Activated CD8-positive, alpha-beta memory T cell treated with anti-CD3 and anti-CD28 coated beads, Interleukin-2, amount 10 ng/mL, durations not matched to agents 7 days and 5 days (primary cell): ENCODE data around the gene SCUBE3. TPM values are rescaled to one million over a fixed set of nuclear protein-coding genes. Genes with fewer than 3 reads are reported as not detected.

Source experiments
- ATAC-seq: fragments of 150-1000 bp; cut with Tn5 transposase; one replicate; pipeline ENCODE4 v1.10.0; 2021; ENCODE audit warnings: moderate library complexity
- CTCF ChIA-PET: fragments of 350-600 bp; sonication (Branson Sonifier 250); formaldehyde crosslinking; loops from one replicate; lab custom pipeline; 2021; ENCODE audit warnings: antibody characterized with exemption; lab: Charles Lee
- DNase-seq: peaks from one replicate; pipeline ENCODE4 v3.0.0-alpha.2; 2020
- H3K27ac Mint-ChIP-seq: one replicate; pipeline ENCODE4 v1.8.0; 2021; ENCODE audit warnings: mild to moderate bottlenecking, mixed read lengths
- H3K27me3 Mint-ChIP-seq: one replicate; pipeline ENCODE4 v1.8.0; 2021; ENCODE audit warnings: mixed read lengths
- H3K36me3 Mint-ChIP-seq: one replicate; pipeline ENCODE4 v1.8.0; 2021; ENCODE audit warnings: mild to moderate bottlenecking, mixed read lengths
- H3K4me1 Mint-ChIP-seq: one replicate; pipeline ENCODE4 v1.8.0; 2021; ENCODE audit warnings: mixed read lengths
- H3K4me3 Mint-ChIP-seq: one replicate; pipeline ENCODE4 v1.8.0; 2021; ENCODE audit warnings: mild to moderate bottlenecking, moderate library complexity, mixed read lengths
- H3K9me3 Mint-ChIP-seq: one replicate; pipeline ENCODE4 v1.8.0; 2022; ENCODE audit warnings: low read depth, mixed read lengths
- total RNA-seq, 2 experiments: library from RNA; stranded (reverse); gene quantifications; one replicate each; pipeline ENCODE4 v1.2.3, GENCODE V29; 2021

The SCUBE3 gene
- total RNA-seq, 2 experiments from 2014 or later = 0.12 to 0.54 TPM

DNA sequence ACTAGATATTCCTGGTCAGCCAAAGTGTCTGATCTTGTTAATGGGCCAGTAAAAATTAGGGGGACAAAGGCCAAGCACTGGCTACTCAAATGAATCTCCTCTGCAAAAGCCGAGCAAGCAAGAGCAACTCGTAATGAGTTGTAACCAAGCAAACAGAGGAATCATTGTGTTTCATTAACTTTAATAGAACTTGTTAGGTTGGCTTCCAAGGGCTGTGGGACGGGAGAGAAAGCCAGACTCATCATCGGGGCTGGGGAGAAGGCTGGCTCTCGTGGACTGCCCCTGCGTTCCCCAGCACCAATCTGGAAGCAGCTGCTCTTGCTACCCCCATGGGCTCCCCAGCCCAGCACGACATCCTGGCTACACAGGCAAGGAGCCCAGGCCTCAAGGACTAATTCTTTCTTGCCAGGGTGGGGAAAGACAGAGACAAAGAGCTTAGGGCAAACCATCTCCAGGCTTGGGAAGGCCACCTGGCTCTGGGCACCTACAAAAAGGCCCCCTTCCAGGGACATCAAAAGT is 10.5 kb upstream of the SCUBE3 start:
- ATAC-seq = no peak
- H3K4me1 Mint-ChIP-seq = no peaks in the 10 kb centered on the region
- H3K9me3 Mint-ChIP-seq = no peaks in the 10 kb centered on the region
- H3K4me3 Mint-ChIP-seq = no peak overlapping the region
- no peaks in the 10 kb centered on the region for H3K36me3 Mint-ChIP-seq
- CTCF ChIA-PET = interaction anchor here (1.3 to 12.9 kb wide), 7 partner anchors 11 to 218 kb away, joined by 4 to 158 read pairs (median 46); partner anchors contain the start of gene TCP11
- H3K27ac Mint-ChIP-seq = no peak overlapping the region
- peaks cover 57% of the 10 kb centered on the region for H3K27me3 Mint-ChIP-seq
- DNase-seq = no peak

DNA sequence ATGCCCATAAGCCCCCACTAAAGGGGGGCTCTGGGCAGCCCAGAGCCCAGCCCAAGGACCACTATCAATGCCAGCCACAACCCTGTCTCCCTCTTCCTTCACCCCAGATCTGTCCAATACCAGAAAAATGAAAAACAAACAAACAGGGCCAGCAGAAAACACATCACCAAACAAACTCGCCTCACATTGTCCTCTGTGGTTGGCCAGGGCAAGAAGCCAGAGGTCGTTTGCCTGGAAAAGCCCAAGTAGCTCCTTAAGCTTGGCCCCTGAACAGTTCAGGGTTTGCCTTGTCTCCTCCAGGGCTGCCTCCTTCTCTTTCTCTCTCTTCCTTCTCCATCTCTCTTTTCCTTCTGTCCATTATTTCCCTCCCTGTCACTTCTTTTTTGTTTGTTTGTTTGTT is 10.1 kb upstream of the SCUBE3 start:
- CTCF ChIA-PET = interaction anchor here (0.9 to 12.9 kb wide), 11 partner anchors 8 to 218 kb away, joined by 3 to 158 read pairs (median 17); partner anchors contain the start of genes SCUBE3 and TCP11
- H3K36me3 Mint-ChIP-seq = no peaks in the 10 kb centered on the region
- no peak overlapping the region for H3K4me3 Mint-ChIP-seq
- no peak overlapping the region for H3K27ac Mint-ChIP-seq
- no peak for DNase-seq
- no peak for ATAC-seq
- H3K4me1 Mint-ChIP-seq = no peaks in the 10 kb centered on the region
- peaks cover 58% of the 10 kb centered on the region for H3K27me3 Mint-ChIP-seq
- H3K9me3 Mint-ChIP-seq = no peaks in the 10 kb centered on the region

DNA sequence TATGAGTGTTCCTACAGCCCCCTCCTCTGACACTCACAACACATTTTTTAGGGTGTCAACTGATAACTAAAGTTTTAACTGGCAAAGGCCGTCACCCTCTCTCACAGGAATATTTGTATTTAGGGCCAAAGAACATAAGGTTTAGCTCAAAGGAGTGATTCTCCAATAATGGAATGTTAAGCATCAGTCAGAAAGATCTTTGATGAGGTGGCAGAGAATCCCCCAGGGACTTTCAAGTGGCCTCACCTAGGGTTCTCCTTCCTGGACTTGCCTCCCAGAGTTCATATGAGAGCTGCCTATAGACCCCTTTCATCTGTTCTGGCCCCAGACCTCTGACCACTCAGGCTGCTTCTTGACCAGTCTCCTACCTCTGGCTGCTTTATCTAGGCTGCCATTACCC is 7.4 kb upstream of the SCUBE3 start:
- Mint-ChIP-seq H3K27me3 (peaks cover 66% of the 10 kb centered on the region), H3K4me1 (no peaks in the 10 kb centered on the region), H3K36me3 (no peaks in the 10 kb centered on the region), H3K9me3 (no peaks in the 10 kb centered on the region), H3K27ac (no peak overlapping the region), H3K4me3 (no peak overlapping the region)
- CTCF ChIA-PET = interaction anchor here (0.9 to 12.9 kb wide), 17 partner anchors 8 to 1010 kb away, joined by 3 to 158 read pairs (median 6); partner anchors contain the start of gene TCP11
- no peak for ATAC-seq
- DNase-seq = no peak

DNA sequence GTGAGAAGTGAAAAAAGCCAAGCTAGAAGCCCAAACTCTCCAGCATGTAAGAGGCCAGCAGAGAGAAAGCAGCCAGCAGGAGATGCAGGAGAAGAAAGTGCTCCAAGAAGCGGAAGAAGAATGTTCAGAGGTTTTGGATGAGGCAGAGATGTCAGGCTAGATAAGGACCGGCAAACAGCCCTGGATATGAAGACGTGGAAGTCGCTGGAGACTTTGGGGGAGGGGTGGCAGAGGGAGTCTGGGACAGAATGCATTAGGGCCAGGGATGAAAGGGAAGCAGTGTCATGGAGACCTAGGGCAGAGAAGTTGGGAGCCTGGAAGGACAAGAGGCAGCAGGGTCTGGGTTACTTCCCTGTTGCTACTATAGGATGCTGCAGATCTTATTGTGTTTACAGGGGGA is 5.3 kb upstream of the SCUBE3 start:
- Mint-ChIP-seq H3K4me3 (no peak overlapping the region), H3K4me1 (peaks cover 6% of the 10 kb centered on the region), H3K36me3 (no peaks in the 10 kb centered on the region), H3K27ac (no peak overlapping the region), H3K27me3 (peaks cover 80% of the 10 kb centered on the region), H3K9me3 (no peaks in the 10 kb centered on the region)
- no peak for ATAC-seq
- no peak for DNase-seq
- CTCF ChIA-PET = interaction anchor here (1.1 to 12.9 kb wide), 6 partner anchors 17 to 222 kb away, joined by 3 to 158 read pairs (median 26); partner anchors contain the start of gene TCP11

DNA sequence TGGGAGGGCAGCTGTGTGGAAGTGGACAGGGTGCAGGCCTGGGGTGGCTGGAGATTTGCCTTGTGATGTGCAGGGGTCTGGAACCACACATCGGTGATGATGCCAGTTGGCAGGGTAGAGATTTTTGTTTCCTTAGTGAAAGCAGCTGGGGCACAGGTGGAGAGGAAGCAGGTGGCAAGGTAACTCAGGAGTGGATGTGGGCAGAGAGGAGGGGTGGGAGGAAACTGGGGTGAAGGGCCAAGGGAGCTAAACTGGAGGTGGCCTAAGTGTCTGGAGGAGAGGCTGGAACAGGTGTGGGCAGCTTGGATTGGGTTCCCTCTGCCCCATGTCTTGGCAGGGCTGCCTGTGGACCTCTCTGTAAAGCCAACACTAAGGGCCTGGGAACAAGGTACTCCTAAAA is 4.7 kb upstream of the SCUBE3 start:
- Mint-ChIP-seq H3K27me3 (peaks cover 77% of the 10 kb centered on the region), H3K9me3 (no peaks in the 10 kb centered on the region), H3K36me3 (no peaks in the 10 kb centered on the region), H3K27ac (no peak overlapping the region), H3K4me3 (no peak overlapping the region), H3K4me1 (peaks cover 6% of the 10 kb centered on the region)
- CTCF ChIA-PET = interaction anchor here (1.1 to 12.9 kb wide), 5 partner anchors 18 to 222 kb away, joined by 3 to 158 read pairs (median 46); partner anchors contain the start of gene TCP11
- DNase-seq (no peak), ATAC-seq (no peak)

DNA sequence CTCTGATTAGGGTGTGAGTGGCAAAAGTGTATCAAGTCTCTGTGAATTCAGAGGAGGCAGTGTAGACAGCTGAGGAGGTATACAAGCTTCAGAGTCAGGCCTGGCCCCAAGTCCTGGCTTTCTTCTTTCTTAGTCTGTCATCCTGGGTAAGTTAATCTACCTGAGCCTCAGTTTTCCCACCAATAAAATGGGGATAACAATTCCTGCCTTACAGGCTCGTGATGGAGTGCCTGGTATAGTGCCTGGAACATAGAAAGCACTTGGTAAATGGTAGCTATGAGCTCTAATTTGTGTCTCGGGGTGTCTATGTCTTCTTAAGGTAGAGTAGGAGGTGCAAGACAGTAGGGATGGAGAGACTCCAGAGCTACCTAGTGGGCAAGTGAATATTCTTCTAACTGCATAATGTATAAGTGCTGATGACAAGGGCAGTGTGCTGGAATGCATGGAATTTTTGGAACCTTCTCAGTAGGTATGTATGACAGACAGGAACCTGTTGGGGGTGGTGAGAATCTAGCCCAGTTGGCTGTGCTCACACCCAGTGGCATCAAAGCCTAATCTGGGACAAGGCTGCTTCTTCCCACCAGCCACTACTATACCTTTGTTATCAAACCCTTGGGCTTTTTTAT is 4.0 kb upstream of the SCUBE3 start:
- ATAC-seq = no peak

DNA sequence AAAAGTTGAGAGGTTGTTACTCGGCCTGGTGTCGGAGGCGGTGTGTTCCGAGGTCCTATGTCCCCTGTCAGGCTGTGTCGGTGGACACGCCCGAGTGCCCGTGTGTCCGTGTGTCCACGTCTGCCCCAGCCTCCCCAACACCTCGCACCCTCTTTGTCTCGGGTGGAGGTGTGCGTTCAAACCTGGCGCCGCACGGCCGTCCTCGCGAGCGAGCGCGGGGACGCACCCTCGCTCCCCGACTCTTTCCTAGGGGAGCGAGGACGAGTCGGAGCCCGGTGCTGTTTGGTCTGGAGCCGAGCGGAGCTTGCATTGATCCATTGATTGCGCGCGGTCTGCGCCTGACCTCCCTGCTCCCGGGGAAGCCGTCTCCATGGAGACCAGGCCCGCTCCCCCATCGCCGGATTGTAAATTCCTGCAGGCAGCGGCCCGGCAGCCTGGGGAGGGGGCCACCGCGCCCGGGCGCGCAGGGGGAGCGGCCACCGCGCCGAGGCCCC is 411 bp upstream of the SCUBE3 start:
- H3K4me1 Mint-ChIP-seq = peaks cover 6% of the 10 kb centered on the region
- H3K4me3 Mint-ChIP-seq = peak overlapping the region; percentile 38
- ATAC-seq (no peak), DNase-seq (no peak)
- H3K27me3 Mint-ChIP-seq = peaks cover 79% of the 10 kb centered on the region
- H3K9me3 Mint-ChIP-seq = no peaks in the 10 kb centered on the region
- no peaks in the 10 kb centered on the region for H3K36me3 Mint-ChIP-seq
- H3K27ac Mint-ChIP-seq = no peak overlapping the region
- CTCF ChIA-PET = interaction anchor here (0.9 to 2.6 kb wide), 2 partner anchors 9 to 27 kb away, joined by 3 to 11 read pairs; no protein-coding TSS in a partner anchor

More for the DNA sequence above, 4.0 kb upstream of the SCUBE3 start:
- CTCF ChIA-PET = interaction anchor here (1.1 to 12.9 kb wide), 4 partner anchors 18 to 70 kb away, joined by 7 to 158 read pairs (median 54); partner anchors contain the start of gene TCP11
- Mint-ChIP-seq H3K36me3 (no peaks in the 10 kb centered on the region), H3K27ac (no peak overlapping the region), H3K4me3 (no peak overlapping the region), H3K27me3 (peaks cover 73% of the 10 kb centered on the region), H3K9me3 (no peaks in the 10 kb centered on the region), H3K4me1 (peaks cover 6% of the 10 kb centered on the region)
- no peak for DNase-seq

DNA sequence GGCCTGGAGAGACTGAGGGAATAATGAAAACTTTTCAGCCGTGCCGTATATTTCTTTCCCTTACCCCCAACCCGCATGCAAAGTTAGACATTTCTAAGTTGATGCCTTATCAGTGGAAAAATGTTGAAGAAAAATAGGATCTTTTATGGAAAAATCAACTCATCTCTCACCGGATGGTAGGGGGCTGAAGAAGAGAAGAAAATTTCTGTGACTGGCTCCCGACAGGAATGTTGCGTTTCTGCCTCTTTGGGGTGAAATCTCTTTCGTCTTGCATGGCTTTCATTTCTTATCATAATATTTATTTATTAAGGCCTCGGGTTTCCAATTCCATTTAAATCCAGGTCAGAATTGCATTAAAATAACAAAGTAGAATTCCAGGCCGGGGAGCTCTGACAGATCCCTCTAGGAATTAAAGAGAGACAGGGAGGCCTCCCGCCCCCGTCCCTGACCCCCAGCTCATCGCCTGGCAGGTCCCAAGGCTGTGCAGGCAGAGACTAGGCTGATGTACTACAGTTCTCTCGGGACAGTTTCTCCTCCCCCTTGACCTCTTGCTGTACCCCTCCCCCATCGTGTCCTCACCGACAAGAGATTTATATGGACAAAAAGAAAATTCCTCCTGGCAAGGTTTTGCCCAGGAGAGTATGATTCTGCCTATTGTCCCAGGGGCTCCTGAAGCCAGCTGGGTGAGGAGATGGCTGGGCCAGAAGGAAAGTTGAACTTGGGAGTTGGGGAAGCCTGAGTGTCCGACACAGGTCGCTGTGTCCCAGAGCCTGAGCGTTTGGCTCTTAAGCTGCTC is 1.3 kb downstream of the SCUBE3 start:
- ATAC-seq = no peak
- Mint-ChIP-seq H3K27ac (no peak overlapping the region), H3K27me3 (peaks cover 68% of the 10 kb centered on the region), H3K4me3 (no peak overlapping the region), H3K36me3 (no peaks in the 10 kb centered on the region), H3K9me3 (no peaks in the 10 kb centered on the region), H3K4me1 (peaks cover 6% of the 10 kb centered on the region)
- CTCF ChIA-PET = interaction anchor here (1.1 to 2.6 kb wide), 2 partner anchors 10 to 76 kb away, joined by 4 to 11 read pairs; no protein-coding TSS in a partner anchor
- DNase-seq = no peak

DNA sequence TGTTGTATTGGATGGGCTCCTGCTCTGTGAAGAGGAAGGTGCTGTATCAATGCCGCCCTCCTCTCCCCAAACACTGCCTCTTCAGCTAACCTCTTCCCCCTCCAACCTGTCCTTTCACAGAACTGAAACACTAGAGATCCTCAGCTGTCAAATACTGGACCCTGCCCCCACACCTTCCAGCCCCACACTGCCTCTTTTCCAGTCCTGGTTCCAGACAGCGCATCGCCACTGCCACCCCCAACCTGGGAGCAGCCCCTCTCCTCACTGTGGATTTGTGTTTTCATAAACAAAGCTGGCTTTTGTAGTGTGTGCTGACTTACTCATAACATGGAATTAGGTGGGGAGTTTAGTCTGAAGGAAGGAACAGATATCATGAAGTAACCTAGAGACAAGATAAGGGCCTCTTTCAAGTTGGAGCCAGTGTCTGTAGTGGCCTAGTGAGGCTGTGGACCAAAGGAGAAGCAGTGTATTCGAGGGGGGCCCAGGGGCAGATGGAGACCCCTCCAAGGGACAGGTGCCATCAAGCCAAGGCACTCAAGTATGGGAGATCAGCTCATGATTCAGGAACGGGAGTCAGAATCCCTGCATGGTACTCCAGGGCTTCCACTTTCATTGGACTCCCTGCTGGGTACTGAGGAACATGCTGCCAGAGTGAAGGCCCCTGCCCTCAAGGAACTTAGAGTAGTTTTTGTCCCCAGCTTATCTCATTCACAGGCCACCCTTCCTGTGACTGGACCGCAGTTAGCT is 2.1 kb downstream of the SCUBE3 start:
- DNase-seq (no peak), ATAC-seq (no peak)
- Mint-ChIP-seq H3K27ac (no peak overlapping the region), H3K4me1 (peaks cover 6% of the 10 kb centered on the region), H3K27me3 (peaks cover 63% of the 10 kb centered on the region), H3K36me3 (no peaks in the 10 kb centered on the region), H3K9me3 (no peaks in the 10 kb centered on the region), H3K4me3 (no peak overlapping the region)
- CTCF ChIA-PET = interaction anchor here (0.6 to 1.2 kb wide), 3 partner anchors 10 to 1129 kb away, joined by 3 to 4 read pairs (median 3); no protein-coding TSS in a partner anchor

DNA sequence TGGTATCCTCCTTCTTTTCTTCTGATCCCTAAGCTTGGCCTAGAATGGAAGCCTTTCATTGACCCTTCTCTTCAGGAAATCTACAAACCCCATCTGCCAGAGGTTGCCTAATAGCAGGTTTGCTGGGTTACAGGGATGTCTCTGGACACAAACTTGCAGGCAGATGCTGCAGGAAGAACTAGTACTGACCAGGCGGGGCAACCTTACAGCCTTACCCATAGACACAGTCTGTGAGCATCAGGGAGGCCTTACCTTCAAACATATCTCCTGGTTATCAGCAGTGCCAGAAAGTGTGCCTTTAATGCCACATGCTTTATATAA is 2.6 kb downstream of the SCUBE3 start:
- CTCF ChIA-PET = interaction anchor here (0.6 to 1.2 kb wide), 2 partner anchors 11 to 1129 kb away, joined by 3 read pairs; no protein-coding TSS in a partner anchor
- no peak overlapping the region for H3K27ac Mint-ChIP-seq
- ATAC-seq = no peak
- H3K27me3 Mint-ChIP-seq = peaks cover 59% of the 10 kb centered on the region
- peaks cover 6% of the 10 kb centered on the region for H3K4me1 Mint-ChIP-seq
- H3K4me3 Mint-ChIP-seq = no peak overlapping the region
- no peaks in the 10 kb centered on the region for H3K36me3 Mint-ChIP-seq
- no peaks in the 10 kb centered on the region for H3K9me3 Mint-ChIP-seq
- DNase-seq = no peak

DNA sequence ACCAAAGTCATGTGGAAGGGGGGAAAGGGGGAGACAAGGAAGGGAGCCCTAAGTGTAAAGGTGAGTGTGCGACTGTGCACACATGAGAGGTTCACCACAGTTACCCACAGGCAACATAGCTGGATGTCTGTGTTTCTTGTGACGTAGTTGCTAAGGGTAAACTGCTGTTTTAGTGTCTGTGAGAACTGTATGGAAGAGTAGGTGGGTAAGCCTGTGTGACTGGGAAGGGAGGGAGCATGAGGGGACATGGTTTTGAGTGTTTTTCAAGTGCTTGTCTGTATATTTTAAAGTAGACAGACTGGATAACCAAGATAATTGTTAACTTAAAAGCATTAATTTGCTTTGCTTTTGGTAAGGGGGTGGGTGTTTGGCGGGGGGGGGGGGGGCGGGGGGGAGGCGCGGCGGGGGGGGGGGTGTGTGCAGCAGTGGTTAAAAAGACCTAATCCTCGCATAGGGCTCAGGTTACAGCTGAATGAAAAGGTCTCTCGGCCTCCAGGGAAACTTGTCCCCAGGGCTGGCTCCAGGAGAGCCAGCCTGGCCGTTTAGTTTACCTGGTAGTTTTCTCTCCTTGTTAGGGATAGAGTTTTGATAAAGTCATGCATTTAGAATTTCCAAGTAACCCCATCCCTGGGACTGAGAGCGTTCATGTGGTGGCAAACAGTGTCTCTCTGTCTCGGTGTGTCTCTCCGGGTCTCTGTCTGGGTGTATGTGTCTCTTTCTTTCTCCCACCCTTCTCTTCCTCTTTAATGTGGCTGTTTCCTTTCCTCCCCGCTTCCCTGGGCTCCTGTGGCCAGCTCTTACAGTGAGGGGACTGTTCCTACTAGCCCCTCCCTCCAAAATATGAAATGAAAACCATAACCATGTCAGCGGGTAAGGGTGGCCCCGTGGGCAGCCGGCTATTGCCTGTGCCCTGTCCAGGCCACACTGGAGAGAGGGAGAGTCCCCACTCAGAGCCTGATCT is 3.4 kb downstream of the SCUBE3 start:
- CTCF ChIA-PET = interaction anchor here (1.2 kb wide), 1 partner anchor 12 kb away, joined by 3 read pairs; no protein-coding TSS in a partner anchor
- peaks cover 52% of the 10 kb centered on the region for H3K27me3 Mint-ChIP-seq
- H3K9me3 Mint-ChIP-seq = no peaks in the 10 kb centered on the region

More for the DNA sequence above, 3.4 kb downstream of the SCUBE3 start:
- no peak overlapping the region for H3K27ac Mint-ChIP-seq
- H3K36me3 Mint-ChIP-seq = no peaks in the 10 kb centered on the region
- DNase-seq = no peak
- peaks cover 6% of the 10 kb centered on the region for H3K4me1 Mint-ChIP-seq
- H3K4me3 Mint-ChIP-seq = no peak overlapping the region
- ATAC-seq = no peak
